ENCODE results near the gene DHX38. TPM values are rescaled to one million over a fixed set of nuclear protein-coding genes. Genes with fewer than 3 reads are reported as not detected.

Gene DHX38
- total RNA-seq, 1 experiment from 2014 or later: 71.0 TPM

GRCh38 chr16:72134507-72134906 is 40.9 kb downstream of the DHX38 start:
- ATAC-seq (no peak), DNase-seq (ENCODE audit: low read depth, low spot score) (no peak)
- TF ChIP-seq RAD21 (IDR thresholded peaks at IDR 0.05; ENCODE audit: low read depth): no peak
- TF ChIP-seq, protein P1, sequence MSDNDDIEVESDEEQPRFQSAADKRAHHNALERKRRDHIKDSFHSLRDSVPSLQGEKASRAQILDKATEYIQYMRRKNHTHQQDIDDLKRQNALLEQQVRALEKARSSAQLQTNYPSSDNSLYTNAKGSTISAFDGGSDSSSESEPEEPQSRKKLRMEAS (IDR thresholded peaks at IDR 0.05): no peak
- no peak for TF ChIP-seq SIN3A (IDR thresholded peaks at IDR 0.05; ENCODE audit: low read depth)
- TF ChIP-seq POLR2A (IDR thresholded peaks at IDR 0.05; ENCODE audit: borderline replicate concordance, extremely low read depth, insufficient read depth, insufficient read length): no peak
- TF ChIP-seq EZH2phosphoT487 (IDR thresholded peaks at IDR 0.05; ENCODE audit: borderline replicate concordance): no peak
- TF ChIP-seq SP1 (IDR thresholded peaks at IDR 0.05; ENCODE audit: low read depth): no peak
- TF ChIP-seq ZFX (IDR thresholded peaks at IDR 0.05): no peak
- no peak for TF ChIP-seq YY1 (IDR thresholded peaks at IDR 0.05; ENCODE audit: extremely low read depth, insufficient replicate concordance, low read depth, low read length)
- no TSS peak for BruUV-seq (replicated peaks)
- Histone ChIP-seq H2AFZ (ENCODE audit: low read depth, low read length, poor library complexity, severe bottlenecking) (no peak overlapping the region), H3K4me3 (replicated peaks in 1 of 2; ENCODE audit: low read depth in 1 of 2, low read length in 2 of 2) (no peak overlapping the region), H3K36me3 (ENCODE audit: control insufficient read depth in 1 of 2, insufficient read depth in 2 of 2, low read length in 2 of 2) (no peaks in the 10 kb centered on the region), H3K9me3 (ENCODE audit: control insufficient read depth in 1 of 2, insufficient read depth in 1 of 2, low read depth in 1 of 2, low read length in 2 of 2) (no peaks in the 10 kb centered on the region), H3K27ac (ENCODE audit: low read depth, low read length) (no peak overlapping the region), H3K9me2 (ENCODE audit: insufficient read depth) (no peaks in the 10 kb centered on the region), H3K79me2 (ENCODE audit: insufficient read depth, low read length) (no peaks in the 10 kb centered on the region), H3K4me1 (ENCODE audit: control insufficient read depth in 1 of 2, insufficient read depth in 2 of 2, low read length in 2 of 2) (peaks cover 0 to 4% of the 10 kb centered on the region in 2 experiments; a peak in 1 of 4 replicates), H3K9ac (ENCODE audit: low read length) (no peak overlapping the region), H4K20me1 (ENCODE audit: insufficient read depth) (no peaks in the 10 kb centered on the region), H3K27me3 (ENCODE audit: insufficient read depth, low read length) (no peaks in the 10 kb centered on the region), H3K4me2 (ENCODE audit: low read length) (no peak overlapping the region)
- ChIA-PET RAD21 (ENCODE audit: low non-redundant PET in 1 of 2, low total read pairs in 2 of 2, uncharacterized antibody in 2 of 2, unreplicated experiment in 2 of 2) (no interaction called here), CTCF (interaction anchor here (1.5 kb wide), 1 partner anchor 9 kb away, joined by 3 read pairs; no protein-coding TSS in a partner anchor), POLR2A (no interaction called here)
- intact Hi-C loops (cut with micrococcal nuclease): no loop called here

- intact Hi-C loops (cut with micrococcal nuclease): no loop called here
- H3K9me2 ChIP-seq (ENCODE audit: insufficient read depth): no peaks in the 10 kb centered on the region
- DNase-seq (ENCODE audit: low read depth, low spot score): no peak
- ChIA-PET POLR2A (no interaction called here), CTCF (no interaction called here), RAD21 (ENCODE audit: low non-redundant PET in 1 of 2, low total read pairs in 2 of 2, uncharacterized antibody in 2 of 2, unreplicated experiment in 2 of 2) (no interaction called here)
- no peak overlapping the region for H3K4me3 ChIP-seq (replicated peaks in 1 of 2; ENCODE audit: low read depth in 1 of 2, low read length in 2 of 2)
- H3K79me2 ChIP-seq (ENCODE audit: insufficient read depth, low read length): no peaks in the 10 kb centered on the region
- BruUV-seq (replicated peaks): no TSS peak
- no peak for ATAC-seq
- H2AFZ ChIP-seq (ENCODE audit: low read depth, low read length, poor library complexity, severe bottlenecking): no peak overlapping the region
- no peaks in the 10 kb centered on the region for H3K9me3 ChIP-seq (ENCODE audit: control insufficient read depth in 1 of 2, insufficient read depth in 1 of 2, low read depth in 1 of 2, low read length in 2 of 2)
- no peaks in the 10 kb centered on the region for H4K20me1 ChIP-seq (ENCODE audit: insufficient read depth)
- H3K4me2 ChIP-seq (ENCODE audit: low read length): no peak overlapping the region
- H3K4me1 ChIP-seq (ENCODE audit: control insufficient read depth in 1 of 2, insufficient read depth in 2 of 2, low read length in 2 of 2): no peaks in the 10 kb centered on the region
- no peaks in the 10 kb centered on the region for H3K27me3 ChIP-seq (ENCODE audit: insufficient read depth, low read length)
- no peak overlapping the region for H3K9ac ChIP-seq (ENCODE audit: low read length)
- H3K27ac ChIP-seq (ENCODE audit: low read depth, low read length): no peak overlapping the region
- H3K36me3 ChIP-seq (ENCODE audit: control insufficient read depth in 1 of 2, insufficient read depth in 2 of 2, low read length in 2 of 2): no peaks in the 10 kb centered on the region
- TF ChIP-seq ELF1 (IDR thresholded peaks at IDR 0.05; ENCODE audit: borderline replicate concordance, low read depth) (no peak), CEBPB (IDR thresholded peaks at IDR 0.05; ENCODE audit: low read depth) (no peak), ZBTB33 (IDR thresholded peaks at IDR 0.05; ENCODE audit: extremely low read depth, insufficient replicate concordance, low read length) (no peak), POLR2A (IDR thresholded peaks at IDR 0.05; ENCODE audit: borderline replicate concordance, extremely low read depth, insufficient read depth, insufficient read length) (no peak), ZFX (IDR thresholded peaks at IDR 0.05) (no peak)
- TF ChIP-seq, protein P2, sequence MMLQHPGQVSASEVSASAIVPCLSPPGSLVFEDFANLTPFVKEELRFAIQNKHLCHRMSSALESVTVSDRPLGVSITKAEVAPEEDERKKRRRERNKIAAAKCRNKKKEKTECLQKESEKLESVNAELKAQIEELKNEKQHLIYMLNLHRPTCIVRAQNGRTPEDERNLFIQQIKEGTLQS (IDR thresholded peaks at IDR 0.05): no peak
- TF ChIP-seq, protein P3, sequence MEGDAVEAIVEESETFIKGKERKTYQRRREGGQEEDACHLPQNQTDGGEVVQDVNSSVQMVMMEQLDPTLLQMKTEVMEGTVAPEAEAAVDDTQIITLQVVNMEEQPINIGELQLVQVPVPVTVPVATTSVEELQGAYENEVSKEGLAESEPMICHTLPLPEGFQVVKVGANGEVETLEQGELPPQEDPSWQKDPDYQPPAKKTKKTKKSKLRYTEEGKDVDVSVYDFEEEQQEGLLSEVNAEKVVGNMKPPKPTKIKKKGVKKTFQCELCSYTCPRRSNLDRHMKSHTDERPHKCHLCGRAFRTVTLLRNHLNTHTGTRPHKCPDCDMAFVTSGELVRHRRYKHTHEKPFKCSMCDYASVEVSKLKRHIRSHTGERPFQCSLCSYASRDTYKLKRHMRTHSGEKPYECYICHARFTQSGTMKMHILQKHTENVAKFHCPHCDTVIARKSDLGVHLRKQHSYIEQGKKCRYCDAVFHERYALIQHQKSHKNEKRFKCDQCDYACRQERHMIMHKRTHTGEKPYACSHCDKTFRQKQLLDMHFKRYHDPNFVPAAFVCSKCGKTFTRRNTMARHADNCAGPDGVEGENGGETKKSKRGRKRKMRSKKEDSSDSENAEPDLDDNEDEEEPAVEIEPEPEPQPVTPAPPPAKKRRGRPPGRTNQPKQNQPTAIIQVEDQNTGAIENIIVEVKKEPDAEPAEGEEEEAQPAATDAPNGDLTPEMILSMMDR (IDR thresholded peaks at IDR 0.05 in 2 of 3, conservative IDR thresholded peaks at IDR 0.05 in 1 of 3; ENCODE audit: borderline replicate concordance in 1 of 3, insufficient read depth in 1 of 3, low read depth in 2 of 3, low read length in 2 of 3): no peak
- TF ChIP-seq, protein P1 (IDR thresholded peaks at IDR 0.05): no peak
Observed at GRCh38 chr16:72137380-72138063, 43.9 kb downstream of the DHX38 start.

Measured in HCT116 (cell line).